ENCODE measurements around the gene LENG9.

DNA sequence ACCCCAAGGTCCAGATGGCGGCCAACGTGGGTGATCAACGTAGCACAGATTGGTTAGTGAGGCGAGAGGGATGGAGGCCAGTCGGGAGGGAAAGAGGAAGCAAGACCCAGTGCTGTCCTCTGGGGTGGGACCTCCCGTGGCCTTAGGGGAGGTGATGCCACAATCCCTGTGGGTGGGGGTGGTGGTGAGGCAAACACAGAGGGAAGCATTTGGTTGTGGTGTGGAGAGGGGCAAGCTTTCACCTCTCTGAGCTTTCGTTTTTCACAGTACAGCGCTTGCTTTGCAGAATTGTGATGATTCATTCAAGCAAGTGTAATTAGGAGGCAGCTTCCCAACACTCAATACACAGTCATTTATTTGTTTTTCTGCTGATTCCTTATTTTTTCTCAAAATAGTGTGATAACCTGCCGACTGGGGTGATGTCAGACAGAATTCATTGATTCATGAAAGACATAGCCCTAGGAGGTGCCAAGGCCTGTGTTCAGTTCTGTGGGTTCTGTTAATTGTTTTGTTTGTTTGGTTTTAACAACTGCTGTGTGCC, 12.2 kb downstream of the LENG9 start:
- TF ChIP-seq POLR2AphosphoS5 (IDR thresholded peaks at IDR 0.05; ENCODE audit: low read depth, low read length) (no peak), SIN3A (IDR thresholded peaks at IDR 0.05; ENCODE audit: borderline replicate concordance, insufficient read depth, low read depth, low read length) (no peak)
- TF ChIP-seq, protein P1, sequence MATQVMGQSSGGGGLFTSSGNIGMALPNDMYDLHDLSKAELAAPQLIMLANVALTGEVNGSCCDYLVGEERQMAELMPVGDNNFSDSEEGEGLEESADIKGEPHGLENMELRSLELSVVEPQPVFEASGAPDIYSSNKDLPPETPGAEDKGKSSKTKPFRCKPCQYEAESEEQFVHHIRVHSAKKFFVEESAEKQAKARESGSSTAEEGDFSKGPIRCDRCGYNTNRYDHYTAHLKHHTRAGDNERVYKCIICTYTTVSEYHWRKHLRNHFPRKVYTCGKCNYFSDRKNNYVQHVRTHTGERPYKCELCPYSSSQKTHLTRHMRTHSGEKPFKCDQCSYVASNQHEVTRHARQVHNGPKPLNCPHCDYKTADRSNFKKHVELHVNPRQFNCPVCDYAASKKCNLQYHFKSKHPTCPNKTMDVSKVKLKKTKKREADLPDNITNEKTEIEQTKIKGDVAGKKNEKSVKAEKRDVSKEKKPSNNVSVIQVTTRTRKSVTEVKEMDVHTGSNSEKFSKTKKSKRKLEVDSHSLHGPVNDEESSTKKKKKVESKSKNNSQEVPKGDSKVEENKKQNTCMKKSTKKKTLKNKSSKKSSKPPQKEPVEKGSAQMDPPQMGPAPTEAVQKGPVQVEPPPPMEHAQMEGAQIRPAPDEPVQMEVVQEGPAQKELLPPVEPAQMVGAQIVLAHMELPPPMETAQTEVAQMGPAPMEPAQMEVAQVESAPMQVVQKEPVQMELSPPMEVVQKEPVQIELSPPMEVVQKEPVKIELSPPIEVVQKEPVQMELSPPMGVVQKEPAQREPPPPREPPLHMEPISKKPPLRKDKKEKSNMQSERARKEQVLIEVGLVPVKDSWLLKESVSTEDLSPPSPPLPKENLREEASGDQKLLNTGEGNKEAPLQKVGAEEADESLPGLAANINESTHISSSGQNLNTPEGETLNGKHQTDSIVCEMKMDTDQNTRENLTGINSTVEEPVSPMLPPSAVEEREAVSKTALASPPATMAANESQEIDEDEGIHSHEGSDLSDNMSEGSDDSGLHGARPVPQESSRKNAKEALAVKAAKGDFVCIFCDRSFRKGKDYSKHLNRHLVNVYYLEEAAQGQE (IDR thresholded peaks at IDR 0.05; ENCODE audit: insufficient read depth in 1 of 2, low read depth in 2 of 2, low read length in 1 of 2), result no peak
- TF ChIP-seq, protein P2, sequence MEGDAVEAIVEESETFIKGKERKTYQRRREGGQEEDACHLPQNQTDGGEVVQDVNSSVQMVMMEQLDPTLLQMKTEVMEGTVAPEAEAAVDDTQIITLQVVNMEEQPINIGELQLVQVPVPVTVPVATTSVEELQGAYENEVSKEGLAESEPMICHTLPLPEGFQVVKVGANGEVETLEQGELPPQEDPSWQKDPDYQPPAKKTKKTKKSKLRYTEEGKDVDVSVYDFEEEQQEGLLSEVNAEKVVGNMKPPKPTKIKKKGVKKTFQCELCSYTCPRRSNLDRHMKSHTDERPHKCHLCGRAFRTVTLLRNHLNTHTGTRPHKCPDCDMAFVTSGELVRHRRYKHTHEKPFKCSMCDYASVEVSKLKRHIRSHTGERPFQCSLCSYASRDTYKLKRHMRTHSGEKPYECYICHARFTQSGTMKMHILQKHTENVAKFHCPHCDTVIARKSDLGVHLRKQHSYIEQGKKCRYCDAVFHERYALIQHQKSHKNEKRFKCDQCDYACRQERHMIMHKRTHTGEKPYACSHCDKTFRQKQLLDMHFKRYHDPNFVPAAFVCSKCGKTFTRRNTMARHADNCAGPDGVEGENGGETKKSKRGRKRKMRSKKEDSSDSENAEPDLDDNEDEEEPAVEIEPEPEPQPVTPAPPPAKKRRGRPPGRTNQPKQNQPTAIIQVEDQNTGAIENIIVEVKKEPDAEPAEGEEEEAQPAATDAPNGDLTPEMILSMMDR (IDR thresholded peaks at IDR 0.05), result no peak

Measured in Panc1 (cell line).